ENCODE results near the gene NAA35. TPM values are rescaled to one million over a fixed set of nuclear protein-coding genes. Genes with fewer than 3 reads are reported as not detected.

NAA35 gene
- total RNA-seq, 1 experiment from 2014 or later: 13.6 TPM

DNA sequence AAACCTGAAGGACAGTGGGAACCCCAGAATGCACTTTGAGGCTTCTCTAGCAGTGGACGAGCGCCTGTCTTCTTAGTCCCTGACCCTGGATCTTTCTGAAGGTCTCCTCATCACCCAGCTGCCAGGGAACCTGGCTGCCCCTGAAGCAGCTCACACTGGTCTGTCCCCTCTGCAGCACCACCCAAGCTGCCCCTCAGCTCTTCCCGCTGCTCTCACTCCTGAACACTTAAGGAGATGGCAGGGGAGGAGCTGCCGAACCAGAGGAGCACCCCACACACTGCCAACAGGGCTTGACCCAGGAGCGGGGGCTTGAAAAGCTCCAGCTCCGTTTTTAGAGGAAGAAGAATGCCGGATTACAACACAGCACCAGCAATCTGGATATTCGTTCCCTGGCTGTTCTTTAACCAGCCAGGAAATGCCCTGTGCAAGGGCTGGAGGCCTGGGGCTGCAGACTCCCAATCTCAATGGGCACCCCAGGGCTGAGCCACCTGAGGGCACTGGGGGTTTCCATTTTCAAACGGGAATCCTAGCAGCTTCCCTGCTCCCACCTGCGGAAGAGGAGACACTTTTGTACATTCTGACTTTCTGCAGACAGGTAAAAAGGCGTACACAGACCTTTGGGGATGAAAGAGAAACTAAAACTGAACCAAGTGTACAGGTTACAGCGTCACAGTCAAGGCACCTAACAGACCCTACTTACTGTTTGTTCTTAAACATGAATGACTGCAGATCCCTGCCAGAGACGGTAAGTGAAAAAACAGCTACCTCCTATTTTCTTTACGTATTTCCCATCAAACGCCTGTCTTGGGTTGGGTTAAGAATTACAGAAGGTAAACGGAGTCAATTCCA lies 122.1 kb downstream of the NAA35 start:
- DNase-seq (ENCODE audit: low read depth): no peak

GRCh38 chr9:86064220-86064619 lies 123.3 kb downstream of the NAA35 start:
- no peak for DNase-seq (ENCODE audit: low read depth)

- DNase-seq (ENCODE audit: low read depth): no peak
These were observed 128.4 kb downstream of the NAA35 start for GRCh38 chr9:86069206-86069869.

Other genes starting within 250 kb of the NAA35 start
- 13.2 and 14.0 TPM in 2 replicates for gene AGTPBP1, start 199.2 kb upstream of the NAA35 start, total RNA-seq (2014; rRNA removed; shearing (Covaris generic))
- gene GOLM1, start 158.4 kb downstream of the NAA35 start, total RNA-seq (2014; rRNA removed; shearing (Covaris generic)): 29.9 and 31.9 TPM in 2 replicates